Smooth muscle cell (in vitro differentiated cells): ENCODE results near the gene PTBP3. TPM values are rescaled to one million over a fixed set of nuclear protein-coding genes. Genes with fewer than 3 reads are reported as not detected.

Experiments used
- DNase-seq: peaks from one replicate; lab custom pipeline; 2025; ENCODE audit not compliant: unreplicated experiment; lab: John Stamatoyannopoulos, UW
- H2AFZ ChIP-seq: fragments of 200-600 bp; sonication (generic); 2 replicates; pipeline ENCODE4 v1.6.0; 2016; ENCODE audit warnings: antibody characterized with exemption, low read depth, mild to moderate bottlenecking
- H3F3A ChIP-seq: fragments of 200-600 bp; sonication (generic); 2 replicates; pipeline ENCODE4 v1.6.0; 2017; ENCODE audit warnings: antibody characterized with exemption, low read depth
- H3K27ac ChIP-seq: fragments of 200-600 bp; sonication (generic); 2 replicates; pipeline ENCODE4 v1.5.1; 2016; ENCODE audit warnings: low read depth, mild to moderate bottlenecking
- H3K27me3 ChIP-seq: fragments of 200-600 bp; sonication (generic); 2 replicates; pipeline ENCODE4 v1.6.1; 2016; ENCODE audit warnings: low read depth, mild to moderate bottlenecking
- H3K36me3 ChIP-seq: fragments of 200-600 bp; sonication (generic); 2 replicates; pipeline ENCODE4 v1.5.1; 2016; ENCODE audit warnings: low read depth
- H3K4me1 ChIP-seq: fragments of 200-600 bp; sonication (generic); 2 replicates; pipeline ENCODE4 v1.5.1; 2016; ENCODE audit warnings: low read depth
- H3K4me2 ChIP-seq: fragments of 200-600 bp; sonication (generic); 2 replicates; pipeline ENCODE4 v1.6.0; 2016; ENCODE audit warnings: mild to moderate bottlenecking
- H3K4me3 ChIP-seq: fragments of 200-600 bp; sonication (generic); 2 replicates; pipeline ENCODE4 v1.5.1; 2016; ENCODE audit warnings: mild to moderate bottlenecking
- H3K79me2 ChIP-seq: fragments of 200-600 bp; sonication (generic); 2 replicates; pipeline ENCODE4 v1.6.0; 2016; ENCODE audit warnings: low read depth, mild to moderate bottlenecking
- H3K9ac ChIP-seq: fragments of 200-600 bp; sonication (generic); 2 replicates; pipeline ENCODE4 v1.6.0; 2016; ENCODE audit warnings: low read depth
- H3K9me3 ChIP-seq: fragments of 200-600 bp; sonication (generic); replicated peaks from 2 replicates; pipeline ENCODE4 v1.5.1; 2016; ENCODE audit warnings: low read depth
- H4K20me1 ChIP-seq: fragments of 200-600 bp; sonication (generic); 2 replicates; pipeline ENCODE4 v1.6.0; 2016; ENCODE audit warnings: low read depth
- CTCF ChIP-seq: fragments of 200-600 bp; sonication (generic); IDR thresholded peaks from 2 replicates; pipeline ENCODE4 v1.5.1; 2017; ENCODE audit warnings: borderline replicate concordance, mild to moderate bottlenecking, antibody characterized with exemption; ENCODE audit not compliant: insufficient read depth, poor library complexity, severe bottlenecking
- WGBS: methylation state at CpG from one replicate; pipeline ENCODE4 v1.1.7; 2016; ENCODE audit warnings: low lambda C conversion rate; 5-methylcytosine and 5-hydroxymethylcytosine counted together
- polyA plus RNA-seq: library from polyadenylated mRNA; unstranded; fragments of >200 nt; fragmentation: Nextera tagmentation; extraction: Ambion mirVana; gene quantifications from 2 replicates; pipeline ENCODE4 v1.2.1, GENCODE V29; 2016
- total RNA-seq: library from RNA; depleted of rRNA; stranded (reverse); fragments of >200 nt; gene quantifications from 2 replicates; pipeline ENCODE4 v1.2.3, GENCODE V29; 2014

The PTBP3 gene
- total and polyA plus RNA-seq, 2 experiments from 2014 or later, result 9.5 to 51.5 TPM

DNA sequence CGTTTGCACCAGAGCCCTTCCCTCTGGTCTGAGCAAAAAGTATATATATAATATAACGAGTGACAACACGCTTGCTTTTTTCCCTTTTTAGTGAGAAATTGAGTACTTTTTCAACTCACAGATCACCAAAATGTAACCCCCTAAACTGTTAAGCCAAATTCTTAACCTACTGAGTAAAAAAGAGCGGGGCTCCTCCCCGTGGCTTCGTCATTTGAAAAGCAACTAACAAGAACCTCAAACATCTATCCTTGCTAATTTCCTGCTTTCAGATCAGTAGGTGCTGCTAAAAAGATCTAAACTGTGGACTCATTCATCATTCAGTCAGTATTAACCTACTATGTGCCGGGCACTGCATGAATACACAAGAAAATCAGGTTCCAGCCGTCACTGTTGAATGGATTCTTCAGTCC is 1.0 kb upstream of the PTBP3 start:
- peak overlapping the region; percentile 96 for H3K4me3 ChIP-seq
- WGBS, result 16% methylated on average over 8 of the region's 8 CpGs

DNA sequence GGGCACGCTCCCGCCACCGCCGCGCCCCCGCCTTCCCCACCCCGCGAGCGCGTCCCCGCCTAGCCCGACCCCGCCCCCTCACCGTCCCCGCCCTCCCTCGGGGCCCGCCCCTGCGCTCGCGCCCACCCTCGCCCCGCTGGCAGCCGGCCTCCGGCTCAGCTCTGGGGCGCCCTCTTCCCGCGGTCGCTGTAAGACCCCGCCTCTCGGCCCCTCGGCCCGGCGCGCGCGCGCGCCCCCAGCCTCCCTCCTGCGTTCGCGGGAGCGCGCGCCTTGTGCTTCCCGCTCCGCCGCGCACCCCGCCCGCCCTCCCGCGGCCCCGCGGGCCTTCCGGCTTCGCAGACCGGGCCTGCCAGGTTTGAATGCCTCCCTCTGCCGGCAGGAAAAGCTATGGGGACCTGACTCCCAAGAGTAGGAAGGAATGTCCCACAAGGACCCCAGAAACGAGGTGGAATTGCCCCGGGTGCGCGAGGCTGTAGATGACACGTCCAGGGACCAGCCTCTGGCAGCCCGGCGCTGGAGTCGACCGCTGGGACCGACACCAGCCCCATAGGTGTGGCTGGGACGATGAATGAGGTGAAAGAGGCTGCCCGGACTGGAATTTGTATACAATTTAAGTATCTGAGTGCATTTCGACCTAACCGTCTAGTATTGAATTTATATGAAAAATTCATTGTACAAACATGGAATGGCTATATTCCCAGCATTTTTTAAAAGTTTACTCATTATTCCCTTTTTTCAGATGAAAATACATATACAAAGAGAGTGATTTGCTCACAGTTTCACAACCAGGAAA is 416 bp upstream of the PTBP3 start:
- peak; percentile 39 for TF ChIP-seq CTCF
- H3K27me3 ChIP-seq, result no peaks in the 10 kb centered on the region

More for the DNA sequence above, 1.0 kb upstream of the PTBP3 start:
- Histone ChIP-seq H4K20me1 (peaks cover 27% of the 10 kb centered on the region), H2AFZ (peak overlapping the region; percentile 96), H3K27me3 (no peaks in the 10 kb centered on the region), H3K79me2 (peaks cover 31% of the 10 kb centered on the region), H3K27ac (peak overlapping the region; percentile 89), H3K36me3 (no peaks in the 10 kb centered on the region), H3K4me1 (peaks cover 27% of the 10 kb centered on the region), H3K9me3 (no peaks in the 10 kb centered on the region), H3K9ac (peak overlapping the region; percentile 88), H3F3A (peaks cover 4% of the 10 kb centered on the region), H3K4me2 (peak overlapping the region; percentile 94)
- no peak for TF ChIP-seq CTCF
- DNase-seq, result no peak

GRCh38 chr9:112332674-112332976 is 794 bp downstream of the PTBP3 start:
- peak overlapping the region; percentile 92 for H2AFZ ChIP-seq
- peak overlapping the region; percentile 96 for H3K4me3 ChIP-seq
- peaks cover 45% of the 10 kb centered on the region for H4K20me1 ChIP-seq
- WGBS, result 2% methylated on average over 19 of the region's 19 CpGs
- peak overlapping the region; percentile 84 for H3K4me2 ChIP-seq
- no peak for TF ChIP-seq CTCF
- H3K9ac ChIP-seq, result peak overlapping the region; percentile 85
- H3K9me3 ChIP-seq, result no peaks in the 10 kb centered on the region
- H3K36me3 ChIP-seq, result no peaks in the 10 kb centered on the region
- peak overlapping the region; percentile 88 for H3K27ac ChIP-seq
- H3K4me1 ChIP-seq, result peaks cover 30% of the 10 kb centered on the region
- H3K79me2 ChIP-seq, result peaks cover 49% of the 10 kb centered on the region
- no peaks in the 10 kb centered on the region for H3K27me3 ChIP-seq
- peaks cover 4% of the 10 kb centered on the region for H3F3A ChIP-seq
- no peak for DNase-seq

More for the DNA sequence above, 416 bp upstream of the PTBP3 start:
- DNase-seq, result peak; percentile 89
- peak overlapping the region; percentile 88 for H3K9ac ChIP-seq
- peak overlapping the region; percentile 96 for H2AFZ ChIP-seq
- H3K79me2 ChIP-seq, result peaks cover 37% of the 10 kb centered on the region
- H4K20me1 ChIP-seq, result peaks cover 33% of the 10 kb centered on the region
- peak overlapping the region; percentile 89 for H3K27ac ChIP-seq
- H3F3A ChIP-seq, result peaks cover 4% of the 10 kb centered on the region
- peaks cover 27% of the 10 kb centered on the region for H3K4me1 ChIP-seq
- H3K4me2 ChIP-seq, result peak overlapping the region; percentile 94
- H3K4me3 ChIP-seq, result peak overlapping the region; percentile 96
- no peaks in the 10 kb centered on the region for H3K36me3 ChIP-seq
- no peaks in the 10 kb centered on the region for H3K9me3 ChIP-seq
- WGBS, result 2% methylated on average over 24 of the region's 72 CpGs
